Parathyroid adenoma (tissue), 2 donors: ENCODE results near the gene C4orf36.

Experiments
- H2AFZ ChIP-seq: fragments of 300-600 bp; sonication (generic); one replicate; pipeline ENCODE4 v1.7.0; 2017; ENCODE audit warnings: antibody characterized with exemption, mild to moderate bottlenecking
- H3K27ac ChIP-seq: fragments of 300-600 bp; sonication (generic); one replicate; pipeline ENCODE4 v1.7.0; 2017
- H3K27me3 ChIP-seq: fragments of 300-600 bp; sonication (generic); one replicate; pipeline ENCODE4 v1.7.0; 2017; ENCODE audit warnings: low read length; ENCODE audit not compliant: control insufficient read depth, insufficient read depth
- H3K36me3 ChIP-seq: fragments of 300-600 bp; sonication (generic); one replicate; pipeline ENCODE4 v1.7.0; 2017; ENCODE audit warnings: low read length; ENCODE audit not compliant: control insufficient read depth, insufficient read depth
- H3K4me1 ChIP-seq: fragments of 300-600 bp; sonication (generic); one replicate; pipeline ENCODE4 v1.7.0; 2017; ENCODE audit warnings: control low read depth
- H3K4me2 ChIP-seq: fragments of 300-600 bp; sonication (generic); one replicate; pipeline ENCODE4 v1.7.0; 2017; ENCODE audit warnings: low read length
- H3K4me3 ChIP-seq: fragments of 300-600 bp; sonication (generic); one replicate; pipeline ENCODE4 v1.7.0; 2017; ENCODE audit warnings: low read depth, low read length
- H3K79me2 ChIP-seq: fragments of 300-600 bp; sonication (generic); one replicate; pipeline ENCODE4 v1.7.0; 2017; ENCODE audit warnings: control low read depth
- H3K9ac ChIP-seq: fragments of 300-600 bp; sonication (generic); one replicate; pipeline ENCODE4 v1.7.0; 2017; ENCODE audit warnings: mild to moderate bottlenecking
- H3K9me3 ChIP-seq: fragments of 300-600 bp; sonication (generic); one replicate; pipeline ENCODE4 v1.7.0; 2017; ENCODE audit warnings: low read length; ENCODE audit not compliant: control insufficient read depth
- CTCF ChIP-seq: fragments of 300-600 bp; sonication (generic); IDR thresholded peaks from one replicate; pipeline ENCODE4 v1.7.0; 2017; ENCODE audit warnings: antibody characterized with exemption, mild to moderate bottlenecking
- donor health status: primary hyperparathyroidism.

Gene C4orf36

GRCh38 chr4:86908251-86908657 lies 16.0 kb upstream of the C4orf36 start:
- Histone ChIP-seq H3K27me3 (no peaks in the 10 kb centered on the region), H3K9ac (no peak overlapping the region)

GRCh38 chr4:86901864-86902263 lies 9.6 kb upstream of the C4orf36 start:
- H3K9ac ChIP-seq, result no peak overlapping the region

More at GRCh38 chr4:86908251-86908657, 16.0 kb upstream of the C4orf36 start:
- Histone ChIP-seq H3K4me3 (no peak overlapping the region), H3K79me2 (no peaks in the 10 kb centered on the region), H3K27ac (no peak overlapping the region), H2AFZ (no peak overlapping the region), H3K36me3 (no peaks in the 10 kb centered on the region), H3K9me3 (no peaks in the 10 kb centered on the region), H3K4me1 (no peaks in the 10 kb centered on the region), H3K4me2 (no peak overlapping the region)
- no peak for TF ChIP-seq CTCF

GRCh38 chr4:86898562-86898961 lies 6.3 kb upstream of the C4orf36 start:
- H3K4me2 ChIP-seq, result no peak overlapping the region
- no peak overlapping the region for H3K4me3 ChIP-seq
- no peaks in the 10 kb centered on the region for H3K36me3 ChIP-seq
- H3K27me3 ChIP-seq, result no peaks in the 10 kb centered on the region
- H2AFZ ChIP-seq, result no peak overlapping the region
- no peak overlapping the region for H3K27ac ChIP-seq
- TF ChIP-seq CTCF, result no peak
- H3K4me1 ChIP-seq, result no peaks in the 10 kb centered on the region
- H3K9me3 ChIP-seq, result no peaks in the 10 kb centered on the region
- no peaks in the 10 kb centered on the region for H3K79me2 ChIP-seq
- H3K9ac ChIP-seq, result no peak overlapping the region

More at GRCh38 chr4:86901864-86902263, 9.6 kb upstream of the C4orf36 start:
- no peak overlapping the region for H3K4me2 ChIP-seq
- H3K27me3 ChIP-seq, result no peaks in the 10 kb centered on the region
- H2AFZ ChIP-seq, result no peak overlapping the region
- no peak for TF ChIP-seq CTCF
- no peaks in the 10 kb centered on the region for H3K9me3 ChIP-seq
- no peak overlapping the region for H3K27ac ChIP-seq
- no peaks in the 10 kb centered on the region for H3K79me2 ChIP-seq
- H3K4me3 ChIP-seq, result no peak overlapping the region
- H3K36me3 ChIP-seq, result no peaks in the 10 kb centered on the region
- H3K4me1 ChIP-seq, result no peaks in the 10 kb centered on the region

GRCh38 chr4:86896596-86896995 lies 4.4 kb upstream of the C4orf36 start:
- Histone ChIP-seq H3K9ac (no peak overlapping the region), H3K4me1 (no peaks in the 10 kb centered on the region), H3K4me3 (no peak overlapping the region), H3K27ac (no peak overlapping the region), H3K9me3 (no peaks in the 10 kb centered on the region), H2AFZ (no peak overlapping the region), H3K27me3 (no peaks in the 10 kb centered on the region), H3K4me2 (peak overlapping the region; percentile 36), H3K79me2 (no peaks in the 10 kb centered on the region), H3K36me3 (no peaks in the 10 kb centered on the region)
- no peak for TF ChIP-seq CTCF

- no peak overlapping the region for H3K4me2 ChIP-seq
- H3K9me3 ChIP-seq, result no peaks in the 10 kb centered on the region
- no peak overlapping the region for H3K4me3 ChIP-seq
- H3K27ac ChIP-seq, result no peak overlapping the region
- H3K36me3 ChIP-seq, result no peaks in the 10 kb centered on the region
- H3K4me1 ChIP-seq, result no peaks in the 10 kb centered on the region
- H3K27me3 ChIP-seq, result no peaks in the 10 kb centered on the region
- H3K9ac ChIP-seq, result no peak overlapping the region
- peak; percentile 60 for TF ChIP-seq CTCF
- H3K79me2 ChIP-seq, result no peaks in the 10 kb centered on the region
- H2AFZ ChIP-seq, result no peak overlapping the region
These were observed 3.7 kb upstream of the C4orf36 start for GRCh38 chr4:86895692-86896488.
